GM21576 (cell line): ENCODE measurements around the gene FBXW8.

Experiments used
- ATAC-seq: cut with Tn5 transposase; IDR thresholded peaks from one replicate; pipeline ENCODE4 v1.9.1; 2021; ENCODE audit warnings: mild to moderate bottlenecking, moderate library complexity; ENCODE audit not compliant: unreplicated experiment

The FBXW8 gene

GRCh38 chr12:117071009-117071408, 160.3 kb downstream of the FBXW8 start:
- no peak for ATAC-seq

- ATAC-seq: no peak
Observed at GRCh38 chr12:117072106-117072505, 161.4 kb downstream of the FBXW8 start.

GRCh38 chr12:117072736-117073490, 162.2 kb downstream of the FBXW8 start:
- ATAC-seq: no peak

- ATAC-seq: no peak
Observed at GRCh38 chr12:117073611-117074010, 162.9 kb downstream of the FBXW8 start.

- no peak for ATAC-seq
Observed at GRCh38 chr12:117076410-117077372, 165.9 kb downstream of the FBXW8 start.

- ATAC-seq: no peak
Observed at GRCh38 chr12:117079487-117079886, 168.7 kb downstream of the FBXW8 start.

- ATAC-seq: no peak
Observed at GRCh38 chr12:117080661-117081144, 170.0 kb downstream of the FBXW8 start.
